Breast epithelium (tissue), 4 donors: ENCODE results near the gene YOD1. TPM values are rescaled to one million over a fixed set of nuclear protein-coding genes. Genes with fewer than 3 reads are reported as not detected.
A peak's percentile ranks its signal among the peaks of the same experiment; 100 is the strongest.
"Not testable (repeated sequence)": the region's sequence is repeated elsewhere in the genome, so short reads cannot be mapped to it uniquely, and the experiment has no call there.

Source experiments
- DNase-seq, 2 donors: peaks; one replicate each; pipeline ENCODE4 v3.0.0-alpha.2; 2019; ENCODE audit warnings: low spot score in 2 of 2
- H3K27ac ChIP-seq, 2 donors: fragments of 200-600 bp; sonication (generic) in 1 of 2; one replicate each; pipeline ENCODE4 v1.5.1; 2016 to 2019; ENCODE audit warnings: mild to moderate bottlenecking in 1 of 2
- H3K27me3 ChIP-seq, 2 donors: fragments of 200-600 bp; sonication (generic) in 1 of 2; one replicate each; pipeline versions ENCODE4 v1.5.1 to v1.6.0; 2017 to 2019; ENCODE audit warnings: control low read depth in 1 of 2, mild to moderate bottlenecking in 1 of 2
- H3K36me3 ChIP-seq: fragments of 200-600 bp; one replicate; pipeline ENCODE4 v1.5.1; 2019
- H3K4me1 ChIP-seq, 2 donors: fragments of 200-600 bp; sonication (generic); one replicate each; pipeline ENCODE4 v1.5.1; 2016 to 2019; ENCODE audit warnings: control low read depth in 1 of 2
- H3K4me3 ChIP-seq, 3 donors: fragments of 200-600 bp; sonication (generic); 1 replicate in 2 of 3; 2 replicates in 1 of 3; pipeline ENCODE4 v1.5.1; 2016 to 2019; ENCODE audit warnings: mild to moderate bottlenecking in 3 of 3, moderate library complexity in 2 of 3
- H3K9me3 ChIP-seq, 2 donors: fragments of 200-600 bp; sonication (generic) in 1 of 2; one replicate each; pipeline ENCODE4 v1.5.1; 2016 to 2019; ENCODE audit warnings: control low read depth in 1 of 2
- POLR2A ChIP-seq: fragments of 450-650 bp; IDR thresholded peaks from one replicate; pipeline ENCODE4 v1.6.1; 2016; ENCODE audit warnings: antibody characterized with exemption, mild to moderate bottlenecking, moderate library complexity
- POLR2AphosphoS5 ChIP-seq, 3 donors: sonication (generic); formaldehyde crosslinking; IDR thresholded peaks; one replicate each; pipeline ENCODE4 v1.6.1; 2017; ENCODE audit warnings: antibody characterized with exemption in 3 of 3
- intact Hi-C: fragments of 100-400 bp; cut with DNase I; formaldehyde crosslinking; loops from one replicate; pipeline ENCODE4 v1.15.1; 2023; ENCODE audit warnings: low total_unique reads
- total RNA-seq, 3 donors: library from RNA; depleted of rRNA; stranded (reverse); fragments of >200 nt; gene quantifications; one replicate each; pipeline ENCODE4 v1.1.0, GENCODE V29; 2016
- TF ChIP-seq, protein P1 (sequence below), 3 donors: fragments of 450-650 bp; IDR thresholded peaks; one replicate each; pipeline ENCODE4 v1.5.1; 2016 to 2017; ENCODE audit warnings: antibody characterized with exemption in 3 of 3, mild to moderate bottlenecking in 3 of 3, moderate library complexity in 3 of 3

YOD1 gene
- total RNA-seq, 3 donors from 2014 or later, result 6.9 to 13.3 (median 9.2) TPM

DNA sequence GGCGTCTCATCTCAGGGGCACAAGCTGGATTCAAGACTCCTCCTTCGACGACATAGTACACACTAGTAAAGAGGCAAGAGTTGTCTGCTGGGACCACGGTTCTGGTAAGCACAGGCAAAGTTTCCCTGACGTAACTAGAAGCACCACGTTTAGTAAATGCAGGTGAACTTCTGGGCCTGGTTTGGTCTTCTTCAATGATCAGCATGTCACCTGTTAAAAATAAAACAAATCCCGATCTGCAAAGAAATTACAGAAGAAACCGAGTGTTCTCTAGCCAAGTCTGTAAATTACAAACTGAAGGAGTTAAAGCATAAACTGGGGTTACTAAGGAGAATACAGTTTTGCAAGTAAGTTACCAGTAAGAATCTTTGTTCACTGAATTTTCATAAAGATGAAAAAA, 1.5 kb downstream of the YOD1 start:
- Histone ChIP-seq H3K27me3 (no peaks in the 10 kb centered on the region), H3K4me1 (peaks cover 0 to 16% of the 10 kb centered on the region in 2 donors), H3K27ac (no peak overlapping the region), H3K9me3 (no peaks in the 10 kb centered on the region), H3K4me3 (peak overlapping the region in 2 of 3 donors; percentile 62 to 90), H3K36me3 (no peaks in the 10 kb centered on the region)
- DNase-seq, result no peak
- TF ChIP-seq, protein P1, sequence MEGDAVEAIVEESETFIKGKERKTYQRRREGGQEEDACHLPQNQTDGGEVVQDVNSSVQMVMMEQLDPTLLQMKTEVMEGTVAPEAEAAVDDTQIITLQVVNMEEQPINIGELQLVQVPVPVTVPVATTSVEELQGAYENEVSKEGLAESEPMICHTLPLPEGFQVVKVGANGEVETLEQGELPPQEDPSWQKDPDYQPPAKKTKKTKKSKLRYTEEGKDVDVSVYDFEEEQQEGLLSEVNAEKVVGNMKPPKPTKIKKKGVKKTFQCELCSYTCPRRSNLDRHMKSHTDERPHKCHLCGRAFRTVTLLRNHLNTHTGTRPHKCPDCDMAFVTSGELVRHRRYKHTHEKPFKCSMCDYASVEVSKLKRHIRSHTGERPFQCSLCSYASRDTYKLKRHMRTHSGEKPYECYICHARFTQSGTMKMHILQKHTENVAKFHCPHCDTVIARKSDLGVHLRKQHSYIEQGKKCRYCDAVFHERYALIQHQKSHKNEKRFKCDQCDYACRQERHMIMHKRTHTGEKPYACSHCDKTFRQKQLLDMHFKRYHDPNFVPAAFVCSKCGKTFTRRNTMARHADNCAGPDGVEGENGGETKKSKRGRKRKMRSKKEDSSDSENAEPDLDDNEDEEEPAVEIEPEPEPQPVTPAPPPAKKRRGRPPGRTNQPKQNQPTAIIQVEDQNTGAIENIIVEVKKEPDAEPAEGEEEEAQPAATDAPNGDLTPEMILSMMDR (IDR thresholded peaks at IDR 0.05), result no peak
- TF ChIP-seq POLR2A (no peak), POLR2AphosphoS5 (IDR thresholded peaks at IDR 0.05) (no peak)
- intact Hi-C loops, result no loop called here

DNA sequence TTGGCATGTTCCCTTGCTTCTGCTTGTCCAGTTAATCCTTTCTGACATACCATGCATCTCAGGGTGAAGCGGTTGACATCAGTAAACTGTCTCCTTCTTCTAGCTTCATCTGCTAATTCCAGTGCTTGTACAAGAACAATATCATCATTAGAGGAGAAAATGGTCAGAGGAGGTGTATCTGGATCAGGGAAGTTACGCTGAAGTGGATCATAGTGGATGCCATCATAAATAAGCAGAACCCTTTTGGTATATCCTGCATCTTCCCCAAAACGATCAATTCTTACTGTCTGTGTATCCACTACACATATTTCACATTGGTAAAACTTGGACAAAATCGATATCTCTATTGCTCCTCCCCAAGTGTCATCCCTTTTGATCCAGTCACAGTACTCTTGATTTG, 2.0 kb downstream of the YOD1 start:
- Histone ChIP-seq H3K4me1 (peaks cover 0 to 16% of the 10 kb centered on the region in 2 donors), H3K27ac (no peak overlapping the region)

DNA sequence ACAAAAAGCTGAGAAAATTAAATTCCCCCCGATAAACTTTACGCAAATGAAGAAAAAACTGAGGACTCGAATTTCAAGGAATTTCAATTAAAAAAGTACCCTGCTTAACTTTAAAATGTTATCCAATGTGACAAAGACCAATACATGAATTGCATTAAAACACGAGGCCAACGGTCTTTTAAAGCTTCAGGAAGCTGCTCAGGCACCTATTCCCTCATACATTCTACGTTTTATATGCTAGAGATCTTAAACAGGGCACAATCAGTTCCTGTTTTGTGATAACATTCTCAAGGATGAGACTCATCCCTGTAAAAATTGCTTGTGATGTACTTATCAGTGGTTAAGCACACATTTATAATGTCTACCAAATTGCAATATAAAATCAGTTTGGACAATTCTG, 3.0 kb downstream of the YOD1 start:
- no peak overlapping the region for H3K27ac ChIP-seq
- no peak overlapping the region for H3K4me3 ChIP-seq
- DNase-seq, result no peak
- H3K4me1 ChIP-seq, result peaks cover 0 to 16% of the 10 kb centered on the region in 2 donors
- no peaks in the 10 kb centered on the region for H3K36me3 ChIP-seq
- no peak for TF ChIP-seq POLR2AphosphoS5 (IDR thresholded peaks at IDR 0.05)
- TF ChIP-seq, protein P1 (IDR thresholded peaks at IDR 0.05), result no peak
- no peaks in the 10 kb centered on the region for H3K27me3 ChIP-seq
- intact Hi-C loops, result no loop called here
- no peaks in the 10 kb centered on the region for H3K9me3 ChIP-seq

More for the DNA sequence above, 2.0 kb downstream of the YOD1 start:
- Histone ChIP-seq H3K4me3 (no peak overlapping the region), H3K36me3 (no peaks in the 10 kb centered on the region), H3K9me3 (no peaks in the 10 kb centered on the region), H3K27me3 (no peaks in the 10 kb centered on the region)
- DNase-seq, result no peak
- intact Hi-C loops, result no loop called here
- TF ChIP-seq, protein P1 (IDR thresholded peaks at IDR 0.05), result no peak
- no peak for TF ChIP-seq POLR2AphosphoS5 (IDR thresholded peaks at IDR 0.05)
- TF ChIP-seq POLR2A, result no peak

DNA sequence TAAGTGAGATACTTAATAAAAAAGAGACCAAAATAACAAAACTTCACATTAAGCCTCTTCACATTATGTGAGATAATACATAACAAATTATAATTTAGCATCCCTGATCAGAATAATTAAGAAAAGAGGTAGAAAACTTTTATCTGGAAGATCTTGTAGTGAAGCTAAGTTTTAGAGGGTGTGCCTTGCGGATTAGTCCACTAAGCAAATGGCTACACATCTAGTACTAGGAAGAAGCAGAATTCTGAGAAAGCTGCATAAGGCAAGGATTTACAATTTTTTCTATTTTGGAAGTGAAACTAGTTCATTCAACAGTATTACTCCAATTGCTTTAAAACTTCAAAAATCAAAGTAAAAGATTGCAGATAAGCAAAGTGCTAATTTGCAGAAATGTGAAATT, 3.5 kb downstream of the YOD1 start:
- Histone ChIP-seq H3K4me3 (no peak overlapping the region), H3K27ac (no peak overlapping the region), H3K9me3 (no peaks in the 10 kb centered on the region), H3K36me3 (no peaks in the 10 kb centered on the region), H3K27me3 (no peaks in the 10 kb centered on the region), H3K4me1 (peaks cover 0 to 16% of the 10 kb centered on the region in 2 donors)
- TF ChIP-seq POLR2A (no peak), POLR2AphosphoS5 (IDR thresholded peaks at IDR 0.05) (no peak)
- TF ChIP-seq, protein P1 (IDR thresholded peaks at IDR 0.05), result no peak
- intact Hi-C loops, result no loop called here
- no peak for DNase-seq

DNA sequence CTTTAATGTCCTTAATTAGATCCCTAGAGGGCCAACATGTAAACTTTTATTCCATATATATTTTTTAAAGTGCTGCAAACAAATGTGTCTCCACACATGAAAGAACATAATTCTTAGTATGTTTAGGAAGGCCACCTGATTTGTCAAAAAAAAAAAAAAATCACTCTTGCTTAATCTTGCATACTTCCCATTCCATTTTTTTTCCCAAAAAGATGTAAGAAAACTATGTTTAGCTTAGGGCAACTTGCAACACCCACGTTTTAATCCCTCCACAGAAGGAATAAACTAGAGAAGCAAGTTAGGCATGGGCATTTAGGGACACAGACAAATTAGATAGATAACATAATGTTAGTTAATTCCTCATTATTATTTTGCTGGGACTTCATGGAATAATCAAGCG, 5.6 kb downstream of the YOD1 start:
- H3K36me3 ChIP-seq, result no peaks in the 10 kb centered on the region
- DNase-seq, result no peak
- TF ChIP-seq POLR2AphosphoS5 (IDR thresholded peaks at IDR 0.05), result no peak
- TF ChIP-seq POLR2A, result no peak
- TF ChIP-seq, protein P1 (IDR thresholded peaks at IDR 0.05), result no peak
- no peaks in the 10 kb centered on the region for H3K27me3 ChIP-seq
- no peak overlapping the region for H3K27ac ChIP-seq
- peaks cover 0 to 7% of the 10 kb centered on the region in 2 donors for H3K4me1 ChIP-seq
- no peak overlapping the region for H3K4me3 ChIP-seq
- no peaks in the 10 kb centered on the region for H3K9me3 ChIP-seq
- intact Hi-C loops, result no loop called here

DNA sequence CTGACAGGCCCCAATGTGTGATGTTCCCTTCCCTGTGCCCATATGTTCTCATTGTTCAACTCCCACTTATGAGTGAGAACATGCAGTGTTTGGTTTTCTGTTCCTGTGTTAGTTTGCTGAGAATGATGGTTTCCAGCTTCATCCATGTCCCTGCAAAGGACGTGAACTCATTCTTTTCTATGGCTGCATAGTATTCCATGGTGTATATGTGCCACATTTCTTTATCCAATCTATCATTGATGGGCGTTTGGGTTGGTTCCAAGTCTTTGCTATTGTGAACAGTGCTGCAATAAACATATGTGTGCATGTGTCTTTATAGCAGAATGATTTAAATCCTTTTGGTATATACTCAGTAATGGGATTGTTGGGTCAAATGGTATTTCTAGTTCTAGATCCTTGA, 9.6 kb downstream of the YOD1 start:
- intact Hi-C loops, H3K9me3 ChIP-seq: not testable (repeated sequence)

More for the DNA sequence above, 9.6 kb downstream of the YOD1 start:
- not testable (repeated sequence) for H3K4me1 ChIP-seq, H3K27ac ChIP-seq, DNase-seq, H3K27me3 ChIP-seq, H3K36me3 ChIP-seq, H3K4me3 ChIP-seq
